HEK293T (cell line): ENCODE measurements around the gene CPA4.

Experiments used
- ARNT ChIP-seq: fragments of 450-650 bp; IDR thresholded peaks from 2 replicates; pipeline ENCODE4 v1.6.1; 2017; ENCODE audit warnings: mild to moderate bottlenecking
- BHLHE40 ChIP-seq: fragments of 450-650 bp; IDR thresholded peaks from 2 replicates; pipeline ENCODE4 v1.6.1; 2016; ENCODE audit warnings: mild to moderate bottlenecking, moderate library complexity, borderline replicate concordance
- ELF4 ChIP-seq: fragments of 450-650 bp; IDR thresholded peaks from 2 replicates; pipeline ENCODE4 v1.6.1; 2017; ENCODE audit warnings: antibody characterized with exemption
- FOXA1 ChIP-seq: fragments of 450-650 bp; IDR thresholded peaks from 2 replicates; pipeline ENCODE4 v1.6.1; 2016; ENCODE audit warnings: mild to moderate bottlenecking
- FOXK2 ChIP-seq: fragments of 450-650 bp; IDR thresholded peaks from 2 replicates; pipeline ENCODE4 v1.6.1; 2016; ENCODE audit warnings: mild to moderate bottlenecking
- FOXM1 ChIP-seq: fragments of 450-650 bp; IDR thresholded peaks from 2 replicates; pipeline ENCODE4 v1.6.1; 2017; ENCODE audit warnings: mild to moderate bottlenecking, borderline replicate concordance
- HDGF ChIP-seq: fragments of 450-650 bp; IDR thresholded peaks from 2 replicates; pipeline ENCODE4 v1.6.1; 2017; ENCODE audit warnings: antibody characterized with exemption, borderline replicate concordance
- SP1 ChIP-seq: fragments of 450-650 bp; IDR thresholded peaks from 2 replicates; pipeline ENCODE4 v1.6.1; 2017
- TARDBP ChIP-seq: fragments of 450-650 bp; IDR thresholded peaks from 2 replicates; pipeline ENCODE4 v1.6.1; 2016
- ZNF384 ChIP-seq: fragments of 450-650 bp; IDR thresholded peaks from 2 replicates; pipeline ENCODE4 v1.6.1; 2016

GRCh38 chr7:130298544-130299326 lies 5.8 kb downstream of the CPA4 start:
- TF ChIP-seq ELF4 (no peak), ARNT (no peak), FOXK2 (no peak), TARDBP (no peak), FOXA1 (no peak), BHLHE40 (no peak), SP1 (no peak), ZNF384 (no peak), FOXM1 (no peak), HDGF (no peak)
